H1 (cell line): Measurements from ENCODE around the gene WDR90.
A peak's percentile ranks its signal among the peaks of the same experiment; 100 is the strongest.

ENCODE experiments used
- BRCA1 ChIP-seq: IDR thresholded peaks from 2 replicates; pipeline ENCODE4 v1.6.1; 2012; ENCODE audit warnings: low read depth, low read length, improper control_type of control experiment
- GABPA ChIP-seq: IDR thresholded peaks from 2 replicates; pipeline ENCODE4 v1.6.1; 2011; ENCODE audit warnings: mild to moderate bottlenecking, low read length, moderate library complexity, borderline replicate concordance; ENCODE audit not compliant: insufficient read depth
- GTF2F1 ChIP-seq: IDR thresholded peaks from 2 replicates; pipeline ENCODE4 v1.6.1; 2012; ENCODE audit warnings: low read depth, low read length, improper control_type of control experiment, borderline replicate concordance
- NRF1 ChIP-seq: IDR thresholded peaks from 2 replicates; pipeline ENCODE4 v1.6.1; 2011; ENCODE audit warnings: mild to moderate bottlenecking, low read depth, low read length, improper control_type of control experiment
- TAF1 ChIP-seq: IDR thresholded peaks from 2 replicates; pipeline ENCODE4 v1.6.1; 2011; ENCODE audit warnings: mild to moderate bottlenecking, low read depth, low read length

GRCh38 chr16:695355-696089 lies 46.4 kb downstream of the WDR90 start:
- 0 out of 2 replicates have a peak, but pooled peaks have one; percentile 57 for TF ChIP-seq GABPA
- TF ChIP-seq NRF1 = no peak
- no peak for TF ChIP-seq GTF2F1
- TF ChIP-seq TAF1 = 0 out of 2 replicates have a peak, but pooled peaks have one; percentile 20
- no peak for TF ChIP-seq BRCA1
